Measurements from ENCODE around the gene HES5. TPM values are rescaled to one million over a fixed set of nuclear protein-coding genes. Genes with fewer than 3 reads are reported as not detected.

The HES5 gene
- total and polyA plus RNA-seq, 4 experiments from 2014 or later: not detected

DNA sequence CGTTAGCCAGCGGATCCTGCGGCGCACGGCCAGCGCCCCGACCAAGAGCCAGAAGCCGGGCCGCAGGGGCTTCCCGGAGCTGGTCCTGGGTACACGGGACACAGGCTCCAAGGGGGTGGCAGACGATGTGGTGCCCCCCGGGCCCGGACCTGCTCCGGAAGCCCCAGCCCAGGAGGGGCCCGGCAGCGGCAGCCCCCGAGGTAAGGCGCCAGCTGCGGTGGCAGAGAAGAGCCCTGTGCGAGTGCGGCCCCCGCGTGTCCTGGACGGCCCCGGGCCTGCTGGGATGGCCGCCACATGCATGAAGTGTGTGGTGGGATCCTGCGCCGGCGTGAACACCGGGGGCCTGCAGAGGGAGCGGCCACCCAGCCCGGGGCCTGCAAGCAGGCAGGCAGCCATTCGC, 27.9 kb downstream of the HES5 start:
- intact Hi-C loops (cut with micrococcal nuclease): no loop called here
- H3K9me3 Mint-ChIP-seq: no peaks in the 10 kb centered on the region
- no peak overlapping the region for H3K27ac ChIP-seq (ENCODE audit: low read depth, low read length)
- H3K36me3 ChIP-seq (ENCODE audit: insufficient read depth, low read length): no peaks in the 10 kb centered on the region
- no peaks in the 10 kb centered on the region for H3K9me3 ChIP-seq (ENCODE audit: control insufficient read depth in 1 of 2, low read length in 2 of 2)
- peaks cover 17% of the 10 kb centered on the region for H3K4me1 ChIP-seq (ENCODE audit: insufficient read depth, low read length)
- no peak overlapping the region for H3K27ac Mint-ChIP-seq
- POLR2A ChIA-PET (ENCODE audit: partially characterized antibody): interaction anchor here (1.2 to 2.5 kb wide), 3 partner anchors 22 to 265 kb away, joined by 3 to 11 read pairs (median 3); no protein-coding TSS in a partner anchor
- peaks cover 5 to 20% (median 7%) of the 10 kb centered on the region in 4 donors for H3K4me1 Mint-ChIP-seq
- no peaks in the 10 kb centered on the region for H3K36me3 Mint-ChIP-seq
- no peak for DNase-seq
- no peak overlapping the region for H3K4me3 Mint-ChIP-seq
- no peaks in the 10 kb centered on the region for H3K27me3 ChIP-seq (ENCODE audit: insufficient read depth, low read length)
- no peaks in the 10 kb centered on the region for H3K27me3 Mint-ChIP-seq
- no peak overlapping the region for H3K4me3 ChIP-seq (ENCODE audit: low read length in 2 of 2)
- CTCF ChIA-PET (ENCODE audit: partially characterized antibody): no interaction called here

DNA sequence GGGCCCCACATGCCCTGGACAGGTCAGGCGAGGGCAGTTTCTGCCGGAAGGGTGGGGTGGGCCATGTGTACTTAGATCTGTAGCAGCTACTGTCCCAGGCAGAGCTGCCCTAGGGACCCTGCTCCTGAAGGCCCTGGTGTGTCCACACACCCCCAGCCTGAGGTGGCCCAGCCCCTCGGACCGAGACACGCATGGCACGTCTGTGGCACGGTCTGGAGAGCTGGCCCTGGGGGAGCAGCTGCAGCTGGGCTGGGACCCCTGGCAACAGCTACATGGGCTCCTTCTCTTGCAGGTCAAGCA, 28.3 kb downstream of the HES5 start:
- intact Hi-C loops (cut with micrococcal nuclease): no loop called here
- no peak overlapping the region for H3K27ac Mint-ChIP-seq

DNA sequence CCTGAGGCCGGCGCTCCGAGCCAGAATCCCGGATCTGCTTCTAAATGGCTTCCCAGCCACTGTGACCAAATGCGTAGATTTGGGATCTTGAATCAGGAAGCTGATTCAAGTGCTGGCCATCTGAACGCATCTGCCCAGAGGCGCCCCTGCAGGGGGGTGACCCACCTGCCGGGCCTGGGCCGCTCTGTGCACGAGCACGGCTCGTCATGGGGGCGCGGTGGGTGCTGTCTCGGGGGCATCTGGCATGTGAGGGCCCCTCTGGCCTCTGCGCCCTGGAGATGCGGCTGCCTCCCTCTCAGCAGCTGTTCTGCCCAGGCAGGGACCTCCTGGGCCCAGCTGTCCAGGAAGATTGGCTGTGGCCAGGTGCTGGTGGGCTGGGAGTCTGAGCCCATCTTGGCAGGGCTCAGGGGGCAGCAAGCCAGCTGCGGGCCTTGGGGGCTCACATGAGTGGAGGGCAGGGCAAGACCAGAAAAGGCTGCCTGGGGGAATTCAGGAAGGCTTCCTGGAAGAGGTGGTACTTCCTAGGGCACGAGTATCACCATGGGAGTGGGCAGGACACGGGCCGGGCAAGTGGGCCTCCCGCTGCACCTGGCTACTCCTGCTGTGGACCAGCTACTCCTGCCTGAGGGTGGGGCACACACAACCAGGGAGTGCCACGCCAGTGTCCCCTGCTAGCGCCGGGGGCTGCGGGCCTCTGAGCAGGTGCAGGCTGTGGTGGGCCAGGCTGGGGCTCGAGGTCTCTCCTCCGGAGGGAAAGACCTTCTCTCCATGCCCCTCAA, 28.8 kb downstream of the HES5 start:
- Histone ChIP-seq H3K4me1 (ENCODE audit: insufficient read depth, low read length) (peaks cover 22% of the 10 kb centered on the region), H3K9me3 (ENCODE audit: control insufficient read depth in 1 of 2, low read length in 2 of 2) (no peaks in the 10 kb centered on the region), H3K27me3 (ENCODE audit: insufficient read depth, low read length) (no peaks in the 10 kb centered on the region), H3K36me3 (ENCODE audit: insufficient read depth, low read length) (no peaks in the 10 kb centered on the region), H3K4me3 (ENCODE audit: low read length in 2 of 2) (no peak overlapping the region), H3K27ac (ENCODE audit: low read depth, low read length) (no peak overlapping the region)
- DNase-seq: no peak
- Mint-ChIP-seq H3K9me3 (no peaks in the 10 kb centered on the region), H3K36me3 (no peaks in the 10 kb centered on the region), H3K4me1 (peaks cover 5 to 29% (median 11%) of the 10 kb centered on the region in 4 donors), H3K4me3 (no peak overlapping the region), H3K27ac (no peak overlapping the region), H3K27me3 (no peaks in the 10 kb centered on the region)
- intact Hi-C loops (cut with micrococcal nuclease): no loop called here
- CTCF ChIA-PET (ENCODE audit: partially characterized antibody): no interaction called here
- POLR2A ChIA-PET (ENCODE audit: partially characterized antibody): interaction anchor here (1.0 to 2.5 kb wide), 6 partner anchors 14 to 84 kb away, joined by 3 to 11 read pairs (median 3); no protein-coding TSS in a partner anchor

More for the DNA sequence above, 28.3 kb downstream of the HES5 start:
- H3K9me3 ChIP-seq (ENCODE audit: control insufficient read depth in 1 of 2, low read length in 2 of 2): no peaks in the 10 kb centered on the region
- DNase-seq: no peak
- Mint-ChIP-seq H3K4me1 (peaks cover 5 to 24% (median 7%) of the 10 kb centered on the region in 4 donors), H3K27me3 (no peaks in the 10 kb centered on the region), H3K4me3 (no peak overlapping the region), H3K9me3 (no peaks in the 10 kb centered on the region), H3K36me3 (no peaks in the 10 kb centered on the region)
- no peak overlapping the region for H3K27ac ChIP-seq (ENCODE audit: low read depth, low read length)
- H3K4me1 ChIP-seq (ENCODE audit: insufficient read depth, low read length): peaks cover 17% of the 10 kb centered on the region
- ChIA-PET POLR2A (ENCODE audit: partially characterized antibody) (interaction anchor here (1.0 to 2.5 kb wide), 4 partner anchors 13 to 265 kb away, joined by 3 to 11 read pairs (median 3); no protein-coding TSS in a partner anchor), CTCF (ENCODE audit: partially characterized antibody) (no interaction called here)
- no peaks in the 10 kb centered on the region for H3K36me3 ChIP-seq (ENCODE audit: insufficient read depth, low read length)
- no peak overlapping the region for H3K4me3 ChIP-seq (ENCODE audit: low read length in 2 of 2)
- no peaks in the 10 kb centered on the region for H3K27me3 ChIP-seq (ENCODE audit: insufficient read depth, low read length)

DNA sequence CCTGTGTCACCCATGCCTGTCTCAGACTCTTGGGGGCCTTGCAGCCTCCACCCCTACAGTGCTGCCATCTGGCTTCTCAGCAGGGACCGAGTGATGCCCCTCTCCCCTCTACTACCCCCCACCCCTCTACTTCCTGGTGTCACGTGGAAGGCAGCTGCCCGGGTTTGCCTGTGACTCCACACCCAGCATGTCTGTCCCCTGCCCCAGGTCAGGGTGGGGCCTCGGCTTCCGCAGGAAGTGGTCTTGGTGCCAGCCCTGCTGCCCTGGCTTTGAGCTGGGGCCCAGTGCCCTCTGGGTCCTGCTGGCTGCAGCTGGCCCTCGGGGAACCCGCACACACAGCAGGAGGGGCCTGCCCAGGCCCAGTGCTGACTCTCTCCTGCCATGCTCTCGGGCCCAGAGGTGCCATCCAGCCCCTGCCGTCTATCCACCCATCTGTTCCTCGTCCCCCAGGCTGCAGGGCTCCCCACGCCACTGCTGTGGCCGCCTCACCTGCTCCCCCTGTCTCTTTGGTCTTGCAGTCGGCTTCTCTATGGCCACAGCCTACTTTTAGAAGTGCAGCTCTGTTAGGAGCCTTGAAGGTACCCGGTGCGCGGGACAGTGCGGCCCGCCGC, 30.0 kb downstream of the HES5 start:
- H3K36me3 Mint-ChIP-seq: no peaks in the 10 kb centered on the region
- H3K36me3 ChIP-seq (ENCODE audit: insufficient read depth, low read length): no peaks in the 10 kb centered on the region
- intact Hi-C loops (cut with micrococcal nuclease): no loop called here
- H3K9me3 ChIP-seq (ENCODE audit: control insufficient read depth in 1 of 2, low read length in 2 of 2): no peaks in the 10 kb centered on the region
- no peak overlapping the region for H3K4me3 ChIP-seq (ENCODE audit: low read length in 2 of 2)
- H3K4me1 Mint-ChIP-seq: peaks cover 7 to 35% (median 14%) of the 10 kb centered on the region in 4 donors
- no peaks in the 10 kb centered on the region for H3K27me3 Mint-ChIP-seq
- peaks cover 26% of the 10 kb centered on the region for H3K4me1 ChIP-seq (ENCODE audit: insufficient read depth, low read length)
- peak in 1 of 5 donors; percentile 24 for DNase-seq
- H3K27me3 ChIP-seq (ENCODE audit: insufficient read depth, low read length): no peaks in the 10 kb centered on the region
- peak overlapping the region in 6 of 8 donors; percentile 29 to 58 (median 40) for H3K4me3 Mint-ChIP-seq
- peak overlapping the region in 6 of 7 donors; percentile 23 to 66 (median 45) for H3K27ac Mint-ChIP-seq
- H3K27ac ChIP-seq (ENCODE audit: low read depth, low read length): no peak overlapping the region
- ChIA-PET POLR2A (ENCODE audit: partially characterized antibody) (interaction anchor here (0.8 to 1.2 kb wide), 5 partner anchors 26 to 84 kb away, joined by 3 to 5 read pairs (median 3); partner anchors contain the start of gene TNFRSF14), CTCF (ENCODE audit: partially characterized antibody) (no interaction called here)
- no peaks in the 10 kb centered on the region for H3K9me3 Mint-ChIP-seq

DNA sequence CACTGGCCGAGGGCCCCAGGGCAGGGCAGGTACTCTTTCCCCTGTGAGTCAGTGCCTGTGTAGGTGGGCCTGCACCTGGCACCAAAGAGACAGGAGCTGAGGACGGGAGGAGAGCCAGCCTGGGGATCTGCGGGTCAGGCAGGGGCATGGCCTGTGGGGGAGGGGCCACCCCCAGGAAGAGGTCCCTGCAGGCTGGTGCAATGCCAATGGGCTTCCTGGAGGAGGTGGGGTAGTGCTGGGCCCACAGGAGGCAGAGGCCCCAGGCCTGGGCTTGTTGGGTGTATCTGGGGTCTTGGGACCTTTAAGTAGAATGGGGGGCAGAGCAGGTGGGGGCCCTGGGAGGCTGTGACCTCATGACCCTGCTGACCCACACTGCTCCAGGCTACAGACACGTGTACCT, 30.8 kb downstream of the HES5 start:
- H3K36me3 Mint-ChIP-seq: no peaks in the 10 kb centered on the region
- CTCF ChIA-PET (ENCODE audit: partially characterized antibody): no interaction called here

DNA sequence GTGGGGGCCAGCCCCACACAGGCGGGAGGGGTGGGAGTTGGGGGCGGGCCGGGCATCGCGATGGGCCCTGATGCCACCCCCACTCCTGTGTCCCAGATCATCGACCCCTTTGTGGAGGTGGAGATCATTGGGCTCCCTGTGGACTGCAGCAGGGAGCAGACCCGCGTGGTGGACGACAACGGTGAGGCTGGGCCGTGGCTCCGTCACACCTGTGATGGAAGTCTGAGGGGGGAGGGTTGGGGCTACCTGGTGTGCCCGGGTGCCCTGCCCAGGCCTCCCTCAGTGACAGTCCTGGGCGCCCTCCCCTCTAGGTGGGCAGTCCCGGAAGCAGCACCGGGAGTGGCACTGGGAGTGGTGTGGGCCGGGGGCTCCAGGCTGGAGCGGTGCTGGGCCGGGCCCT, 31.4 kb downstream of the HES5 start:
- peaks cover 13 to 43% (median 21%) of the 10 kb centered on the region in 4 donors for H3K4me1 Mint-ChIP-seq
- peaks cover 34% of the 10 kb centered on the region for H3K4me1 ChIP-seq (ENCODE audit: insufficient read depth, low read length)
- H3K27me3 ChIP-seq (ENCODE audit: insufficient read depth, low read length): no peaks in the 10 kb centered on the region

More for the DNA sequence above, 30.8 kb downstream of the HES5 start:
- H3K27ac Mint-ChIP-seq: peak overlapping the region in 3 of 7 donors; percentile 41 to 68 (median 53)
- intact Hi-C loops (cut with micrococcal nuclease): no loop called here
- H3K27me3 Mint-ChIP-seq: no peaks in the 10 kb centered on the region
- peaks cover 8 to 37% (median 15%) of the 10 kb centered on the region in 4 donors for H3K4me1 Mint-ChIP-seq
- H3K4me3 Mint-ChIP-seq: no peak overlapping the region
- H3K36me3 ChIP-seq (ENCODE audit: insufficient read depth, low read length): no peaks in the 10 kb centered on the region
- no peak overlapping the region for H3K27ac ChIP-seq (ENCODE audit: low read depth, low read length)
- POLR2A ChIA-PET (ENCODE audit: partially characterized antibody): interaction anchor here (1.0 kb wide), 1 partner anchor 84 kb away, joined by 3 read pairs; no protein-coding TSS in a partner anchor
- no peaks in the 10 kb centered on the region for H3K9me3 ChIP-seq (ENCODE audit: control insufficient read depth in 1 of 2, low read length in 2 of 2)
- no peaks in the 10 kb centered on the region for H3K9me3 Mint-ChIP-seq
- peaks cover 27% of the 10 kb centered on the region for H3K4me1 ChIP-seq (ENCODE audit: insufficient read depth, low read length)
- no peak overlapping the region for H3K4me3 ChIP-seq (ENCODE audit: low read length in 2 of 2)
- no peak for DNase-seq
- H3K27me3 ChIP-seq (ENCODE audit: insufficient read depth, low read length): no peaks in the 10 kb centered on the region

DNA sequence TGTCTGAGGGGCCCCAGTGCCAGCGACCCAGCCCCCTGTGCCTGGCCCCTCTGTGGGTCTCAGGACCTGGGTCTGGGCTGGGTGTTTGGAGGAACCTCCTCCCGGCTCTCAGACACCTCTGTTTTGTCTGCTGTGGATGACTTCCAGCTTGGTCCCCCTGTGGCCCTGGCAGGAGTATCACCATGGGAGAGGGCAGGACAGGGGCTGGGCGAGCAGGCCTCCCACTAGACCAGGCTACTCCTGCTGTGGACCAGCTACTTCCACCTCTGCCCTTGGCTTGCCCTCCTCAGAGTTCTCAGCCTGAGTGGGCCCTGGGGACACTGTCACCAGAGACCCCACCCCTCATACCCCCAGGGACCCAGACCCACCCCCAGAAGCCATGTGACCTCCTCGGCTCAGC, 32.2 kb downstream of the HES5 start:
- Mint-ChIP-seq H3K9me3 (no peaks in the 10 kb centered on the region), H3K4me3 (peak overlapping the region in 1 of 8 donors; percentile 15), H3K36me3 (no peaks in the 10 kb centered on the region), H3K27me3 (no peaks in the 10 kb centered on the region), H3K27ac (peak overlapping the region in 2 of 7 donors; percentile 17 to 29), H3K4me1 (peaks cover 14 to 44% (median 28%) of the 10 kb centered on the region in 4 donors)
- Histone ChIP-seq H3K4me1 (ENCODE audit: insufficient read depth, low read length) (peaks cover 35% of the 10 kb centered on the region), H3K27me3 (ENCODE audit: insufficient read depth, low read length) (no peaks in the 10 kb centered on the region), H3K9me3 (ENCODE audit: control insufficient read depth in 1 of 2, low read length in 2 of 2) (no peaks in the 10 kb centered on the region), H3K4me3 (ENCODE audit: low read length in 2 of 2) (no peak overlapping the region), H3K36me3 (ENCODE audit: insufficient read depth, low read length) (no peaks in the 10 kb centered on the region), H3K27ac (ENCODE audit: low read depth, low read length) (no peak overlapping the region)
- POLR2A ChIA-PET (ENCODE audit: partially characterized antibody): interaction anchor here (1.2 to 1.6 kb wide), 2 partner anchors 8 to 49 kb away, joined by 3 to 5 read pairs; no protein-coding TSS in a partner anchor
- CTCF ChIA-PET (ENCODE audit: partially characterized antibody): no interaction called here
- intact Hi-C loops (cut with micrococcal nuclease): no loop called here
- DNase-seq: no peak

More for the DNA sequence above, 31.4 kb downstream of the HES5 start:
- no peak overlapping the region for H3K4me3 ChIP-seq (ENCODE audit: low read length in 2 of 2)
- H3K36me3 ChIP-seq (ENCODE audit: insufficient read depth, low read length): no peaks in the 10 kb centered on the region
- H3K27ac ChIP-seq (ENCODE audit: low read depth, low read length): no peak overlapping the region
- no peaks in the 10 kb centered on the region for H3K9me3 ChIP-seq (ENCODE audit: control insufficient read depth in 1 of 2, low read length in 2 of 2)
- H3K4me3 Mint-ChIP-seq: no peak overlapping the region
- no peaks in the 10 kb centered on the region for H3K9me3 Mint-ChIP-seq
- intact Hi-C loops (cut with micrococcal nuclease): no loop called here
- CTCF ChIA-PET (ENCODE audit: partially characterized antibody): no interaction called here
- H3K36me3 Mint-ChIP-seq: no peaks in the 10 kb centered on the region
- POLR2A ChIA-PET (ENCODE audit: partially characterized antibody): no interaction called here
- H3K27me3 Mint-ChIP-seq: no peaks in the 10 kb centered on the region
- no peak overlapping the region for H3K27ac Mint-ChIP-seq
- DNase-seq: no peak

Data from CD4-positive, alpha-beta memory T cell (primary cell).